Transverse colon (tissue), 3 donors: ENCODE measurements around the gene VWA5B1.
A peak's percentile ranks its signal among the peaks of the same experiment; 100 is the strongest.

ENCODE experiments used
- CTCF ChIP-seq, 5 experiments: fragments of 200-600 bp in 3 of 5; fragments of 450-650 bp in 2 of 5; sonication (generic) in 3 of 5; IDR thresholded peaks; 1 replicate in 2 of 5; 2 replicates in 3 of 5; pipeline ENCODE4 v1.5.1; 2016 to 2017; ENCODE audit warnings: antibody characterized with exemption in 5 of 5, inconsistent platforms in 3 of 5, mild to moderate bottlenecking in 2 of 5, moderate library complexity in 1 of 5
- EP300 ChIP-seq: sonication (generic); formaldehyde crosslinking; IDR thresholded peaks from one replicate; pipeline ENCODE4 v1.6.1; 2017; ENCODE audit warnings: antibody characterized with exemption, low read depth
- POLR2A ChIP-seq: fragments of 450-650 bp; IDR thresholded peaks from one replicate; pipeline ENCODE4 v1.6.1; 2016; ENCODE audit warnings: antibody characterized with exemption, mild to moderate bottlenecking, moderate library complexity

GRCh38 chr1:20265250-20265649 is 25.4 kb upstream of the VWA5B1 start:
- TF ChIP-seq EP300: no peak
- peak; percentile 22 for TF ChIP-seq POLR2A
- TF ChIP-seq CTCF (IDR thresholded peaks at IDR 0.05): no peak
